Epithelial cell of prostate (primary cell): ENCODE data around the gene MTURN.
A peak's percentile ranks its signal among the peaks of the same experiment; 100 is the strongest.

Source experiments
- DNase-seq: peaks from one replicate; pipeline ENCODE4 v3.0.0-alpha.2; 2011; ENCODE audit warnings: low read depth, low spot score
- H3K27ac ChIP-seq: fragments of 450-650 bp; 2 replicates; pipeline ENCODE4 v1.5.1; 2017; ENCODE audit warnings: mild to moderate bottlenecking

The MTURN gene

DNA sequence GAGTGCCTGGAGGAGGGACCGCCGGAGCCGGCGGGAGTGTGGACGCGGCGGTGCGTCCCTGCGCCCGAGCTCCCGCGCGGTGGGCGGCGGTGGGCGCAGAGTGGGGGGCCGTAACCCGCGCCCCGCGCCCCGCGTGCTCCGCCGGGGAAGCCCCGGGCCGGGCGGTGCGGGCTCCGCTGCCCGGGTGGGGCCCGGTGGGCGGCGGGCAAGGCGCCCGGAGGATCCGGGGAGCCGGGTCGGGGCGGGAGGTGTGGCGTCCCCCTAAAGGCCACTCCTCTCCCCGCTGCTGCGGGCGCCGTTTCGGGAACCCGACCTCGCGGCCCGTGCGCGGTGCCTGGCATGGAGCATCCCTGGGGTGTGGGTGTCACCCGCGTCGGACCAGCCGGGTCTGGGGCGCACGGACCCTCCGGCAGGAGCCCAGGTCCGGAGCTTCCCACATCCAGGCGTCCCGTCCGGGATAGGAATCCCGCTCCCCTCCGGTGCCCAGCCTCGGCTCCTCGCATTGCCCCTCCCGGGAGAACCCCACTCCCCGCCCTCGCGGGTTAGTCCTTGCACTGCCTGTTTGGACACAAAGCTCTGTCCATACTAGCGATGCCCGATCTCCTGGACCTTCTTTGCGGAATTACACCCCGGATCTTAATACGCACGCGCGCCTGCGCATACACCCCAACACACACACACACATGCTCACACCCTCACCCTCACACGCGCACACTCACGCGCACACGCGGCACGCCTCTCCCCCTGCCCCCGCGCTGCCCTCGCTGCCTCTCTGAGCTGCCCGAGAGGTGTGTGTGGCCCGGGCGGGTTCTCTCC lies 723 bp downstream of the MTURN start:
- peak overlapping the region; percentile 65 for H3K27ac ChIP-seq
- DNase-seq: no peak

DNA sequence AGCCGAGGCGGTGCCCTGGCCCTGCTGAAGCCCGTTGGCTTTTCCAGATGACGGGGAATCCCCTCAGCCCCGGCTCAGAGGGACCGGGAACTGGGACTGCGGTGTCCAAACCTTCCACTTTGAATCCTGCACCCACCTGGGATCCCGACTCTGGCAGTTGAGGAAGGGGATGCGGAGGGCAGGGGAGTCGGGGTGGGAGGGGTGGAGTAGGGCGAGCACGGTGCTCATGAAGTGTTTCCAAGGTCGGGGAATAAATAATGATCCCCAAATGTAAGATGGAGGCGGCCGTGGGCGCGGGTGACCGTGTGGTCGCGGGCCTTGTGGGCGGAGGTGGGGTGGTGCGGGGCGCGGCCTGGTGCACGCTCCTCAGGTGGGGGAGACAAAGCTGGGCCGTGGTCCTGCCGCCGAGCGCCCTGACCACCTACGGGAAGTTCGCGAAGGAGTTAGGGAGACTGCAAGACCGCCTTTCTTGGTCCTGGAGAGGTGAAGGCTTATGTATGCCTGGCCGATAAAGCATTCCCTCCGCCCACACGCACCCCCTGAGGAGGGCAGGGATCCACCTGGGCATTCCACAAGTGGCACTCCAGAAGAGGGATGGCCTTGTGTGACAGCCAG lies 1.4 kb downstream of the MTURN start:
- DNase-seq: no peak
- H3K27ac ChIP-seq: peak overlapping the region; percentile 65

DNA sequence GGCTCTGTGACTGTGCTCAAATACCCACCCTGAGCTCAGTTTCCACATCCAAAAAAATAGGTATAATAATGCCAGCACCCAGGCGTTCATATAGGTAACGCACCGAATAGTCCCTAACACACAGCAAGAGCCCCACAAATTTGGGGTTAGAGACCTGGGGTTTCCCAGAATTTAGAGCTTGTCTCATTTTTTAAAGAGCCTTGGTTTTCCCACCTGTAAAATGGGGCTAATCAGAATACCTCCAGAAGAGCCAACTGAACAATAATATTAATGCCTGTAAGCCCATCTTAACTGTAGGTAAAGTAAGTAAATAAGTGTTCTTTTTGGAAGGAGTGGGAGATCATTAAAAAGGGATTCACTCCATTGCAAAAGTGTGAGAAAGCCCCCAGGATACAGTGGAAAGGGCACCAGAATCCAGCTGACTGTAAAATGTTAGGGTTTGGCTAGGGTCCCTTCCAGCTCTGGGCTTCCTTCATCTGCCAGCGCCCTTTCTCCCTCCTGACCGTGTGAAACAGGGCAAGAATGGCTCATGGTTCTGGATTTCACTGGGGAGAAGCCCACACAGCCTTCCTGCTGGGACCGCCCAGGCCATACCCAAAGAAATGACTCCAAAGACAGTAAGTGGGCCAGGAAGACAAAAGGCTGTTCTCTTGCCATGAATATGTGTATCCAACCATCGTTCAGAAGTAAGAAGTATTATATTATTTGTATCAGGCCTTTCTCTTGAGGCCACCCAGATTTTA lies 2.1 kb downstream of the MTURN start:
- DNase-seq: no peak
- no peak overlapping the region for H3K27ac ChIP-seq

DNA sequence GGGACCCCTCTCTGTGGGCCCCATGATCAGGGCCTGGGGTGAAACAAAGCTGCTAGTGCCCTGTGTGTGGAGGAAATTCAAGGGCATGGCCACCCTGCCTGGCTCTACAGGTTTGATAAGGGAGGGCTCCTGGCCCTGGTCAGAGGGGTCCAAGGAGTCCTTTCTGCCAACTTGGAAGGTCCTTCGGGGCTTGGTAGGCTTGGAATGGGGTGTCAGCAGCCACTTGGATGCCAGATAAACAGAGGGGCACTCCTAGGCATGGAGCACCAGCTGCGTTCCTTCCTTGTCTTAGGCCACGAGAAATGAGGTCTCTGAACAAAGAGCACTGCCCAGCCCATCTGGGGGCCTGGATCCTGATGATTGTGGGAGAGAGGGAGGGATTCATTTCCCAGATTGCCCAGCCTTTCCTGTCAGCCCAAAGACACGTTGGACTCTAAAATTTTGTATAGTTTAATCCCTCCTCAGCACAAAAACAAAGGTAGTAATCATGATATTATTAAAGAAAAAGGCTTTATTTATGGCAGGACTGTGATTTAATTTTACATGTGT lies 5.1 kb downstream of the MTURN start:
- H3K27ac ChIP-seq: no peak overlapping the region
- no peak for DNase-seq

DNA sequence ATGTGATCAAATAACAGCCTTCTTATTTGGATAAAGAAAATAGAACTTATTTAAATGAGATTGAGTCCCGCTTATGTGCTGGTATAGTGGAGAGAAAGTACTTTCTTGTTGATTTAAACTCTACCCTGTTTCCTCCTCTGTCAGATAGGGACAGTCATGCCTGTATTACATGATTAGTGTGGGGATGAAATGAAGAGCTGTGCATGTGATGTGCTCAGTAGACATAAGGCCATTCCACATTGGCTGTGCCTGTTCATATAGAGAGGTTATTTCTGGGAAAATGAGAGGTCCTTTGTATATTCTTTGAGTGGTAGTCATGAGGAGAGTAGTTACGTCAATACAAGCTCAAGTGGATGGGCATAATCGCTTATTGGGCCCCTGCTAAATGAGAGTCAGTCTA lies 5.7 kb downstream of the MTURN start:
- no peak overlapping the region for H3K27ac ChIP-seq
- no peak for DNase-seq

- peak overlapping the region; percentile 57 for H3K27ac ChIP-seq
- DNase-seq: no peak
Observed at GRCh38 chr7:30142710-30143109, 7.9 kb downstream of the MTURN start.

DNA sequence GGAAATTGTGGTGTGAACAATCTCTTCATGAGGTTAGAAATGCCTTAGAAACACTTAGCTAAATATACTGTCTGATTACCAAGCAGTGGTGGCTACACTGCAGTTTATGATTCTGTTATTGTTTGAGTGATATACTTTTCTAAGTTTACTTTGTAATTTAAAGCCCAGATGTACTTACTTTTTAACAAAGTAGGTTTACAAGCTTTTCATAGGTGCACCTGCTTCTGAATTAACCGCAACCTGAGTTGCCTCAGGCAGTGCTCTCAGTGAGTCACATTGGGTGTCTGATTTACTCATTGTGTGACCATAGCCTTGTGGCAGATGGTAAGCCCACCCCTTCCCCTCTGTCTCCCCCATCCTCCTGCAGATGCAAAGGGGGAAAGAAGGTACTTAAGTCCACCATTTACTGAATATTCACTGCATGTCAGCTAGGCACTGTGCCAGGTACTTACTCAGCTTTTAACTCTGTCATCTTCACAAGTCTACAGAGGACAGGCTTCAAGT lies 9.0 kb downstream of the MTURN start:
- peak overlapping the region; percentile 57 for H3K27ac ChIP-seq
- no peak for DNase-seq

- no peak for DNase-seq
- H3K27ac ChIP-seq: no peak overlapping the region
Observed at GRCh38 chr7:30144657-30145306, 10.0 kb downstream of the MTURN start.

DNA sequence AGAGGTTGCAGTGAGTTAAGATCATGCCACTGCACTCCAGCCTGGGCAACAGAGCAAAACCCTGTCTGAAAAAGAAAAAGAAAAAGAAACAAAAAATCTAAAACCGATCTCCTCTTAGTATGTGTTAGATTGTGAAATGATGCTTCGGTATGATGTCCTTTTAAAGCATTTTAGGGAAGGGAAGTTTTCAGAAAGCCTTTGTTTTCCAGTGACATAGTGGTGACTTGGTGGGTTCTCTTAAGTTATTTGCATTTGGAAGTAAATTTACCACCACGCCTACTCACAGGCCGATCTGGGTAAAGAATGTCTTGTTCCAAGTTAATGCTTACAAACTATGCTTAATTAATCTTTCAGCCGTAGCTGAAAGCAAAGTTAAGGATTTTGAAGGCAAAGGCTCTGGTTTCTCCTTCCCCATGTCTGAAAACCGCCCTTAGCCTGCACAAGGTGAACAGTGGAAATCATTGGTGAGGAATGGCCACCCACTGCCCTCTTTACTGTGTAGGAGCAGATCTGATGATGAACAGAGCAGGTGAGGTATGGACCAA lies 10.7 kb downstream of the MTURN start:
- DNase-seq: no peak
- H3K27ac ChIP-seq: no peak overlapping the region

GRCh38 chr7:30146127-30146612 lies 11.4 kb downstream of the MTURN start:
- no peak overlapping the region for H3K27ac ChIP-seq
- no peak for DNase-seq

DNA sequence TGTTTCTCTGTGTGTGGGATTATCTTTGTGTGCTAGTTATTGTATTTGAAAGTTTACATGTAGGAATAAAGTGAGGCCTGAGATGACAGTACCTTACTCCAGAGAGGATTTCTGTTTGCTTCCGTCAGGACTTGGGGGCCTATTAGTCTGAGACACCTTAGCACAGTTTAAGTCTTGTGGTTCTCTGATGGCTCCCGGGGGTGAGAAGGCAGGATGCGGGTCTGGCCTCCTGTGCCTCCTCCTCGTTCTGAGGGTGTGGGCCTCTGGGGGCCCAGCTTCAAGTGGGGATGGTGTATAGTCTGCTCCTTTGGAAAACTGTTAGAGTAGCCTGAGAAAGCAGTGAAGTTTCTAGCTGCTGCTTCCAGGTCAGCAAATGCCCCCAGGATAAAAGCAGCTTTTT lies 12.4 kb downstream of the MTURN start:
- H3K27ac ChIP-seq: no peak overlapping the region
- no peak for DNase-seq

DNA sequence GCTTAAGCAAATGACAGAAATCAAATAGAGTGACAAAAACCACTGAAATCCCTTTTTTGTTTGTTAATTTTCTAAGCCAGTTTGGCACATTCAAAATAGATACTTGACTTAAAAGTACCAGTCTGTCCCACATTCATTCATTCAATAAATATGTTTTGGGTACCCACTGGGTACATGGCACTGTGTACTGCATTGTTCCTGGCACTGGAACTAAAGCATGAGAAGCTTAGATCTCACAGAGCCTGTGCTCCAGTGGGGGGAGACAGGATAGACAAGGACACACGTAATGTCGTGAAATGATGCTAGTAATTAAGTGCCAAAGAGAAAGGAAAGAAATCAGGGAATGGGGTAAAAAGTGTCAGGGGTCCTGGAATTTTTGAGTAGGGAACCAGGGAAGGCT lies 13.0 kb downstream of the MTURN start:
- no peak for DNase-seq
- no peak overlapping the region for H3K27ac ChIP-seq

DNA sequence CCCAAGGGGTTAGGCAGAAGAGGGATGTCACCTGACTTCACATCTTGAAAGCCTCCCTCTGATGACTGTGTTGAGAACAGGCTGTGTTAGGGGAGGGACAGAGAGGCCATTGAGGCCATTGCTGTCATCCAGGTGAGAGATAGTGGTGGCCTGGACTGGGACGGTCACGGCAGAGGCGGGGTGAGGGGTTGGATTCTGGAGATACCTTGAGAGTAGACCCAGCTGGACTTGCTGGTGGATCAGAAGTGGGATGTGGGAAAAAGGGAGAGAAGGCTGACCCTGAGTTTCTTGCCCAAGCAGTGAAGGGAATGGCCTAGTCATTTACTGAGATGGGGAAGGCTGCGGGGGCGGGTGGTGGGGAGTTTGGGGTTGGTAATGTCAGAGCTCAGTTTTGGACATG lies 13.6 kb downstream of the MTURN start:
- DNase-seq: no peak
- H3K27ac ChIP-seq: peak overlapping the region; percentile 57

DNA sequence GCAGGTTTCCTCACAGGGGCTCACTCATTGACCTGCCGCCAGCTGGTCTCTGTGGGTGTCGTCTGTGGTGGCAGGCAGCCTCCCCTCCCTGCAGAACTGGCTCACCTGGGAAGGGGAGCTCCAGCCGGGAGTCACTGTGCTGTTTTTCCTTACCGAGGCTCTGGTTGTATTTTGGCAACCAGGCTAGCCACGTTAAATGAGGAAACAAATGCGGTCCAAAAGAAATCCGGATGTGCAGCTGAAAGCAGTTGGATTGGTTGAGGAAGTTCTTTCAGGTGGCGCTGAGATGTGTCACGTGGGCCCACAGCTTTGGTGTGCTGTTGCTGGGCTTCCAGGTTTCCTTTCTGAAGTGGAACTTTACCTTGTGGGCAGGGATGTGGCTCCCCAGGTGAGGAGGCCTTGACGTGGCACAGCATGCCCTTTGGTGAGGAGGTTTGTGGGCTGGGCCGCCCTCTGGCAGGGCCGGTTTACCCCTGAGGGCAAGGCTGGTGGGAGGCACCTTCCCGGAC lies 14.2 kb downstream of the MTURN start:
- peak overlapping the region; percentile 57 for H3K27ac ChIP-seq
- no peak for DNase-seq

DNA sequence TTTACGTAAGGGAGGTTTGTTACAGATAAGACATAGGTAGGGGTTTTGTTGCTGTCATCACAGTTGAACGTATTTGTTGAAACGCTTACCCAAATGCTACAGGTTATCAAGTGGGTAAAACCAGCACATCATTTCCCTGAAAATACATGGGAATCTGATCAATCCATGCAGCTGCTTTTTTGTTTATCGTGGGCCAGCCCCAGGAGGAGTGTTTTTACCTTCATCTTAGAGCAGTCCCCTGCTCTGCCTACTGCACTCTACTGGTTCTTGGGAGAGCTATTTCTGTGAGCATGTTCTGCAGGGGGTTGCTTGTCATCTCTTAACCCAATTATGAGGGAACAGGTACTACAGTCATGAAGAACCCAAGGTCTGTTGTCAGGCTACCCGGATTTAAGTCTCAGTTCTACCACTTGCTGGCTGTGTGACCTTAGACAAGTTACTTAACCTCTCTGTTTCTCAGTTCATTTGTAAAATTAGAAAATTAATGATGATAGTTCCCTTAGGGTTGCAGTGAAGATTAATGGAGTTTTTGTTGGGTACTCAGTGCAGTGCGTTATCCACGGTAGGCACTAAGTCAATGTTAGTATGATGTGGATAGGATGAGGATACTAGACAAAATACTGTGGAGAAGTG lies 15.0 kb downstream of the MTURN start:
- no peak for DNase-seq
- peak overlapping the region; percentile 57 for H3K27ac ChIP-seq

- H3K27ac ChIP-seq: no peak overlapping the region
- no peak for DNase-seq
Observed at GRCh38 chr7:30150711-30151110, 15.9 kb downstream of the MTURN start.

GRCh38 chr7:30154111-30154587 lies 19.4 kb downstream of the MTURN start:
- DNase-seq: no peak
- H3K27ac ChIP-seq: no peak overlapping the region

- no peak overlapping the region for H3K27ac ChIP-seq
- DNase-seq: no peak
Observed at GRCh38 chr7:30155481-30155880, 20.7 kb downstream of the MTURN start.

DNA sequence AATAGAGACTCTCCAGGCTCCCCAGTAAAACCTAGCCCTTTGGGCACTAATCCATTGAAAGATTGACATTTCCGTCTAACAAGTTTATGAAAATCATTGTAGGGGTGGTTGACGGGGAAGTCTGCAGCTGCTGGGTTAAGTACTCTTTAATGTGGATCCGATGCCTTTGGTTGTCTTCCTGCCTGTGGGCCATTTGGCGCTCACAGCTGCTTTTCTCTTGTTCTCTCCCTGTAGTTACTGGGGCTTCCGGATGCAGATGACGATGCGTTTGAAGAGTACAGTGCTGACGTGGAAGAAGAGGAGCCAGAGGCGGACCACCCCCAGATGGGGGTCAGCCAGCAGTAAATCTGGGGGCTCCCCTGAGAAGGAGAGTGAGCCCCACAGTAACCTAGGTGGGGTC lies 22.4 kb downstream of the MTURN start:
- DNase-seq: no peak

More for the DNA sequence above, 22.4 kb downstream of the MTURN start:
- no peak overlapping the region for H3K27ac ChIP-seq
